ENCODE results near the gene CXCL11.

DNA sequence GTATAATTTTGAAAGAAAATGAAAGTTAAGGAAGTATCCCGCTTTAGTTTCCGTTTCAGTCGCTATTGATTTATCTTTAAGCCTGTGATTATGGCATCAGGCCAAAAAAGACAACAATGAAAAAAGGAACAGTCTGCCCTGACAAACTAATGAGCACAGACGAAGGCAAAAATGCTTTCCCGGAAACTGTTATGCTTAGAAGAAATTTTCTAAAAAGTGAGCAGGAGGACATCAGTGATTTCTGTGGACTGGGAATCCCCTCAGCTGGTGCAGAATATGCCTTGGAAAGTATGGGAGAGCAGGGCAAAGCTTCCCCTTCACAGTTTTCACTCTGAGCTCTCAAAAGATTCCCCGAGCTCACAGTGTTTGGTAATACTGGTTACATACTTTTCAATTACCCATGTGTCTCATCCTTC lies 7.5 kb downstream of the CXCL11 start:
- TF ChIP-seq, protein P1, sequence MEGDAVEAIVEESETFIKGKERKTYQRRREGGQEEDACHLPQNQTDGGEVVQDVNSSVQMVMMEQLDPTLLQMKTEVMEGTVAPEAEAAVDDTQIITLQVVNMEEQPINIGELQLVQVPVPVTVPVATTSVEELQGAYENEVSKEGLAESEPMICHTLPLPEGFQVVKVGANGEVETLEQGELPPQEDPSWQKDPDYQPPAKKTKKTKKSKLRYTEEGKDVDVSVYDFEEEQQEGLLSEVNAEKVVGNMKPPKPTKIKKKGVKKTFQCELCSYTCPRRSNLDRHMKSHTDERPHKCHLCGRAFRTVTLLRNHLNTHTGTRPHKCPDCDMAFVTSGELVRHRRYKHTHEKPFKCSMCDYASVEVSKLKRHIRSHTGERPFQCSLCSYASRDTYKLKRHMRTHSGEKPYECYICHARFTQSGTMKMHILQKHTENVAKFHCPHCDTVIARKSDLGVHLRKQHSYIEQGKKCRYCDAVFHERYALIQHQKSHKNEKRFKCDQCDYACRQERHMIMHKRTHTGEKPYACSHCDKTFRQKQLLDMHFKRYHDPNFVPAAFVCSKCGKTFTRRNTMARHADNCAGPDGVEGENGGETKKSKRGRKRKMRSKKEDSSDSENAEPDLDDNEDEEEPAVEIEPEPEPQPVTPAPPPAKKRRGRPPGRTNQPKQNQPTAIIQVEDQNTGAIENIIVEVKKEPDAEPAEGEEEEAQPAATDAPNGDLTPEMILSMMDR (IDR thresholded peaks at IDR 0.05), result no peak
- TF ChIP-seq EZH2 (IDR thresholded peaks at IDR 0.05; ENCODE audit: borderline replicate concordance, insufficient read depth, low read depth, low read length, poor library complexity, severe bottlenecking), result no peak

All from B cell (primary cell).